GM19239 (cell line): Measurements from ENCODE around the gene PLCB1.
"Not testable (repeated sequence)": the region's sequence is repeated elsewhere in the genome, so short reads cannot be mapped to it uniquely, and the experiment has no call there.

Experiments used
- DNase-seq: peaks from one replicate; pipeline ENCODE4 v3.0.0; 2011; ENCODE audit warnings: low spot score; ENCODE audit not compliant: insufficient read length
- FAIRE-seq: peaks from 2 replicates; lab custom pipeline; 2011; peaks lifted over from hg19 to GRCh38; lab: Jason Lieb, UNC

The PLCB1 gene

GRCh38 chr20:8608470-8608869, 476.4 kb downstream of the PLCB1 start:
- DNase-seq (no peak), FAIRE-seq (no peak)

- no peak for FAIRE-seq
- DNase-seq: no peak
Observed at GRCh38 chr20:8616792-8617191, 484.7 kb downstream of the PLCB1 start.

- no peak for DNase-seq
- no peak for FAIRE-seq
Observed at GRCh38 chr20:8621001-8621400, 488.9 kb downstream of the PLCB1 start.

GRCh38 chr20:8624046-8624445, 492.0 kb downstream of the PLCB1 start:
- FAIRE-seq (no peak), DNase-seq (no peak)

GRCh38 chr20:8624616-8625015, 492.6 kb downstream of the PLCB1 start:
- DNase-seq (no peak), FAIRE-seq (no peak)

- FAIRE-seq: no peak
- DNase-seq: no peak
Observed at GRCh38 chr20:8627340-8628004, 495.4 kb downstream of the PLCB1 start.

GRCh38 chr20:8631271-8631670, 499.2 kb downstream of the PLCB1 start:
- no peak for FAIRE-seq
- DNase-seq: no peak

GRCh38 chr20:8633366-8633765, 501.3 kb downstream of the PLCB1 start:
- DNase-seq (no peak), FAIRE-seq (no peak)

- DNase-seq (no peak), FAIRE-seq (no peak)
Observed at GRCh38 chr20:8635048-8635572, 503.0 kb downstream of the PLCB1 start.

- DNase-seq: no peak
- no peak for FAIRE-seq
Observed at GRCh38 chr20:8635837-8636236, 503.8 kb downstream of the PLCB1 start.

- no peak for DNase-seq
- no peak for FAIRE-seq
Observed at GRCh38 chr20:8639112-8639778, 507.2 kb downstream of the PLCB1 start.

GRCh38 chr20:8640461-8640860, 508.4 kb downstream of the PLCB1 start:
- DNase-seq (no peak), FAIRE-seq (no peak)

- FAIRE-seq: no peak
- DNase-seq: no peak
Observed at GRCh38 chr20:8642247-8642646, 510.2 kb downstream of the PLCB1 start.

- not testable (repeated sequence) for DNase-seq, FAIRE-seq
Observed at GRCh38 chr20:8644468-8644867, 512.4 kb downstream of the PLCB1 start.

- no peak for FAIRE-seq
Observed at GRCh38 chr20:8645326-8645725, 513.3 kb downstream of the PLCB1 start.

GRCh38 chr20:8646033-8646441, 514.0 kb downstream of the PLCB1 start:
- FAIRE-seq (no peak), DNase-seq (no peak)

More at GRCh38 chr20:8645326-8645725, 513.3 kb downstream of the PLCB1 start:
- no peak for DNase-seq

GRCh38 chr20:8646716-8647115, 514.6 kb downstream of the PLCB1 start:
- DNase-seq (no peak), FAIRE-seq (no peak)

GRCh38 chr20:8647961-8648441, 515.9 kb downstream of the PLCB1 start:
- FAIRE-seq (no peak), DNase-seq (no peak)

GRCh38 chr20:8648466-8648865, 516.4 kb downstream of the PLCB1 start:
- FAIRE-seq: no peak
- no peak for DNase-seq

GRCh38 chr20:8652396-8652795, 520.3 kb downstream of the PLCB1 start:
- DNase-seq (no peak), FAIRE-seq (no peak)

GRCh38 chr20:8654486-8654885, 522.4 kb downstream of the PLCB1 start:
- no peak for DNase-seq
- FAIRE-seq: no peak

GRCh38 chr20:8656335-8656734, 524.3 kb downstream of the PLCB1 start:
- FAIRE-seq: no peak
- no peak for DNase-seq
